Progenitor cell of endocrine pancreas (in vitro differentiated cells): ENCODE measurements around the gene DHX35. TPM values are rescaled to one million over a fixed set of nuclear protein-coding genes. Genes with fewer than 3 reads are reported as not detected.

Source experiments
- DNase-seq: peaks from one replicate; pipeline ENCODE4 v3.0.0; 2021; ENCODE audit warnings: low spot score; ENCODE audit not compliant: unreplicated experiment
- H3K27ac Mint-ChIP-seq: 2 replicates; pipeline ENCODE4 v1.8.0; 2021; ENCODE audit warnings: mild to moderate bottlenecking, moderate library complexity, mixed read lengths
- H3K27me3 Mint-ChIP-seq: 2 replicates; pipeline ENCODE4 v1.8.0; 2021; ENCODE audit warnings: mixed read lengths
- H3K36me3 Mint-ChIP-seq: 2 replicates; pipeline ENCODE4 v1.8.0; 2022; ENCODE audit warnings: mixed read lengths; ENCODE audit not compliant: insufficient read depth
- H3K4me1 Mint-ChIP-seq: 2 replicates; pipeline ENCODE4 v1.8.0; 2021; ENCODE audit warnings: low read depth, mixed read lengths
- H3K4me3 Mint-ChIP-seq: 2 replicates; pipeline ENCODE4 v1.8.0; 2021; ENCODE audit warnings: low read depth, mild to moderate bottlenecking, moderate library complexity, mixed read lengths
- H3K9me3 Mint-ChIP-seq: 2 replicates; pipeline ENCODE4 v1.8.0; 2021; ENCODE audit warnings: low read depth, mixed read lengths
- total RNA-seq: library from RNA; stranded (reverse); gene quantifications from 2 replicates; pipeline ENCODE4 v1.2.1, GENCODE V29; 2021
- TF ChIP-seq, protein P1 (sequence below): fragments of 200-600 bp; sonication (generic); IDR thresholded peaks from one replicate; pipeline ENCODE4 v1.5.0; 2021; ENCODE audit warnings: antibody characterized with exemption, mild to moderate bottlenecking; ENCODE audit not compliant: unreplicated experiment

Gene DHX35
- total RNA-seq, 1 donor from 2014 or later: 14.4 TPM

DNA sequence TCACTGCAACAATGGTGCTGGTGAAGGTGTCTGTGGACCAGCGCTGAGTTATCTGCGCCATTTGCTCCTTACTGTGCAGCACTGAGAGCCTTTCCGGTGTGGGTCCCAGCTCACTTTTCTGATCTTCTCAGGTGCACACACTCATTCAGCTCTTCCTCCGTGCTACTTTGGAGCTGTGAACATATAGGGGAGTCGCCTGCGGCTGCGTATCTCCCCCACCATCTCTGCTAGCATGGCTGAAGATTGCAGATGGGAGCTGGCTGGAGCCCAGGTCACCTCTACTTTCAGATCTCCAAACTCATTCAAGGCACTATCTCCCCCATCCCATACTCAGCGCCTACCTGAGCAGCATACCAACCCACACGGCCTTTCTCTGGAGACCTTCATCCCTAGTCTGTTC, 96.9 kb downstream of the DHX35 start:
- Mint-ChIP-seq H3K27ac (no peak overlapping the region), H3K4me3 (no peak overlapping the region), H3K9me3 (no peaks in the 10 kb centered on the region), H3K4me1 (no peaks in the 10 kb centered on the region), H3K27me3 (peaks cover 21% of the 10 kb centered on the region), H3K36me3 (no peaks in the 10 kb centered on the region)
- TF ChIP-seq, protein P1, sequence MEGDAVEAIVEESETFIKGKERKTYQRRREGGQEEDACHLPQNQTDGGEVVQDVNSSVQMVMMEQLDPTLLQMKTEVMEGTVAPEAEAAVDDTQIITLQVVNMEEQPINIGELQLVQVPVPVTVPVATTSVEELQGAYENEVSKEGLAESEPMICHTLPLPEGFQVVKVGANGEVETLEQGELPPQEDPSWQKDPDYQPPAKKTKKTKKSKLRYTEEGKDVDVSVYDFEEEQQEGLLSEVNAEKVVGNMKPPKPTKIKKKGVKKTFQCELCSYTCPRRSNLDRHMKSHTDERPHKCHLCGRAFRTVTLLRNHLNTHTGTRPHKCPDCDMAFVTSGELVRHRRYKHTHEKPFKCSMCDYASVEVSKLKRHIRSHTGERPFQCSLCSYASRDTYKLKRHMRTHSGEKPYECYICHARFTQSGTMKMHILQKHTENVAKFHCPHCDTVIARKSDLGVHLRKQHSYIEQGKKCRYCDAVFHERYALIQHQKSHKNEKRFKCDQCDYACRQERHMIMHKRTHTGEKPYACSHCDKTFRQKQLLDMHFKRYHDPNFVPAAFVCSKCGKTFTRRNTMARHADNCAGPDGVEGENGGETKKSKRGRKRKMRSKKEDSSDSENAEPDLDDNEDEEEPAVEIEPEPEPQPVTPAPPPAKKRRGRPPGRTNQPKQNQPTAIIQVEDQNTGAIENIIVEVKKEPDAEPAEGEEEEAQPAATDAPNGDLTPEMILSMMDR: no peak
- DNase-seq: no peak

DNA sequence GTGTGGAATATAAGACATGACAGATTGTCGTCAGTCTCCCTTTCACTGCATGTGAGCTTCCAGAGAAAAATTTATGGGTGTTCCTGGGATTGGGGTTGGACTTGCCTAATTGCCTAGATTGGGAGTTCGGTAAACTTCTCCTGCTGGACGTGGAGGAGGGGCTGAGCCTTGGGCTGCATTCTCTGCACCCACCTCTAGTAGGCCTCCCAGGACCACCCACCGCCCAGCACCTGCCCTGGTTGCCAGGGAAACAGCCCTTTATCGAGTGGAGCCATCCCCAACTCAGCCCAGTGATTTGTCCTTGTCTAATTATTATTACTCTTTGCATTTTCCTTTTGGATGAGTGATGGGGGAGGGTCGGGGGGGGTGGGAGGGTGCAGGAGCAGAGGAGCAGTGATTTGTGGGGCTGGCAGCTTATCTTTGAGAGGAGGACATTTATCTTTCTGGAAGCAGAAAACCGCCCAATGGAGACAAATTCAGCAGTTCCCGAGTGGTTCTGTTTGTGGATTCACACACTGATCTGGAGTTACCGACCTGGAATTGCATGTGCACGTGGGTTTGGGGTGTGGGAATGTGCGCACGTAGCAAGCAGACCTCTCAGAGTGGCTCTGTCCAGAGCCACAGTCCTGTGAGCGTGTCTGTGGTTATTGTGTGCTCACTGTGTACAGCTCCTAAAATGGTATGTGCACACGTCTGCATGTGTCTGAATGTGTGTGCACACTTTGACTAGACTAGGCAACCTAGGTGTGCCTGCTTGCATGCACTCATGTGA, 104.5 kb downstream of the DHX35 start:
- H3K9me3 Mint-ChIP-seq: peaks cover 3% of the 10 kb centered on the region
- peak; percentile 31 for DNase-seq

DNA sequence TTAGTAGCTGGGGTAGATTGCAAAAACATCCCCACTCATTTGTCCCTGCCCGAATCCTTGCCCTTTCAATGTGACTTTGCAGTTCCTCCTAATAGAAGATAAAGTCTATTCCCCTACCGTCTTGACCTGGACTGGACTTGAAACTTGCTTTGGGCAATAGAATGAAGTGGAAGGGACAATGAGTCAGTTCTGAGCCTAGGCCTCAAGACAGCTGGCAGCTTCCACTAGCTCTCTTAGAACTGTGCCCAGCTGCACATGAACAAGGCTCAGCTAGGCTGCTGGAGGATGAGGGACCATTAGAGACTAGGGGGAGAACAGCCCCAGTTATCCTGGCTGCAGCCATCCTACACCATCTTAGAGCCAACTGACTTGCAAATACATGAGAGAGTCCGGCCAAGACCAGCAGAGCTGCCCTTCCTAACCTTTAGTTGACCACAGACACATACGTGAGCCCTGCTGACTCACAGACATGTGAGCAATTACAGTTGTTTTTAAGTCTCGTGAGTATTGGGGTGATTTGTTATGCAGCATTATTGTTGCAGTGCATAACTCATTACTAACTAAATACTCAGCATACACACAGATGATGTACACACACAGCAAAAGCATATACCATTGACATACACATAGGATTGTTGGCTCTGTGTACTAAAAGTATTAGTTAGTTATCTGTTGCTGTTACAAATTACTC, 105.5 kb downstream of the DHX35 start:
- H3K9me3 Mint-ChIP-seq: peaks cover 3% of the 10 kb centered on the region
- H3K36me3 Mint-ChIP-seq: no peaks in the 10 kb centered on the region
- TF ChIP-seq, protein P1: no peak
- DNase-seq: no peak
- no peak overlapping the region for H3K27ac Mint-ChIP-seq
- no peak overlapping the region for H3K4me3 Mint-ChIP-seq
- H3K4me1 Mint-ChIP-seq: peaks cover 2% of the 10 kb centered on the region
- H3K27me3 Mint-ChIP-seq: peaks cover 8% of the 10 kb centered on the region

More for the DNA sequence above, 104.5 kb downstream of the DHX35 start:
- H3K4me3 Mint-ChIP-seq: no peak overlapping the region
- TF ChIP-seq, protein P1: peak; percentile 55
- H3K27me3 Mint-ChIP-seq: peaks cover 9% of the 10 kb centered on the region
- no peaks in the 10 kb centered on the region for H3K36me3 Mint-ChIP-seq
- peaks cover 2% of the 10 kb centered on the region for H3K4me1 Mint-ChIP-seq
- no peak overlapping the region for H3K27ac Mint-ChIP-seq

DNA sequence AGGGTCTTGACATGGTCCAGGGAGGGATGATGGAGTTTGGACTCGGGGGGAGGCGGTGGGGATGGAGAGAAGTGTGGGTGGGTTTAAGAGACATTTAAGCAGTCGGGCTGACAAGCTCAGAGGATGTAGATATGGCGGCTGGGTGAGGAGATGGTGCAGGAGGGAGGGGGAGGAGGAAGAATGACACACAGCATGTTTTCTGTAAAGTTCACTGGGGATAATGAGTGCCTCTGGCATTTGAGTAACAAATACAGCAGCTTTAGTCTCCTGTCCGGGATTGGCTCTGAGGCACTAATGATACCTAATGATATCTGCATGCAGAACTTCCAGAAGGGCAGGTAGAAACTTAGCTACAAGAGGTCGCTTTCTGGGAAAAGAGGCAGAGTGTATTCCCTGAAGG, 107.8 kb downstream of the DHX35 start:
- Mint-ChIP-seq H3K27me3 (peaks cover 10% of the 10 kb centered on the region), H3K4me3 (no peak overlapping the region), H3K9me3 (peaks cover 3% of the 10 kb centered on the region), H3K27ac (no peak overlapping the region), H3K4me1 (peaks cover 2% of the 10 kb centered on the region), H3K36me3 (no peaks in the 10 kb centered on the region)
- DNase-seq: no peak
- TF ChIP-seq, protein P1: no peak

DNA sequence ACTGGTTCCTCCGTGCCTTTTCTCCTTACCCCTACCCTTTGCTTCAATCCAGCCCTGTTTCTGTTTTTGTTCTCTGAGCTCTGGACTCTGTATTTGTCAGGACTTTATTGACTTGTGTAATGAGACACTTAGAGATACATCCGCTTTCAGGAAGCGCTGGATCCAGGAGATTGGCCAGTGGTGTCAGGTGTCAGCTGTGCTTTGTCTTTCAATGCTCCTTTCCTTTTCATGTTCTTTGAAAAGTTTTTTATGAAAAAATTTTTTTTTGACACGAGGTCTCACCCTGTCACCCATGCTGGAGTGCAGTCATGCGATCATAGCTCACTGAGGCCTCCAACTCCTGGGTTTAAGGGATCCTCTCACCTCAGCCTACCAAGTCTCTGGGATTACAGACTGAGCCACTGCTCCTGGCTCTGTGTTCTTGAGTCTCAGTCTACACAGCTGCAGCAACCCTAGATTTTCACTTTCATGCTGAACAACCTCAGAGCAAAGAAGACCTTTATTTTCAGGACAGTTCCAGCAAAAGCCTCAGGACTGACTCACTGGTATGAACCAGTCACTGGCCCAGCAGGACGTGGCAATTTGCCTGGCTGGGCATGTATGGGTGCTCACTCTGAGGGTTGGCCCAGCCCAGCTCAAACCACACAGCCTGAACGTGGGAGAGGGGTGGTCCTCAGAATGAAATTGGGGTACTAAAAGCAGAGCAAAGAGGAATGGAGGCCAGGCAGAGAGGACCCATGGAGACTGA, 108.5 kb downstream of the DHX35 start:
- H3K4me3 Mint-ChIP-seq: no peak overlapping the region
- peaks cover 2% of the 10 kb centered on the region for H3K4me1 Mint-ChIP-seq
- TF ChIP-seq, protein P1: no peak
- peaks cover 10% of the 10 kb centered on the region for H3K27me3 Mint-ChIP-seq
- no peak overlapping the region for H3K27ac Mint-ChIP-seq
- peaks cover 3% of the 10 kb centered on the region for H3K9me3 Mint-ChIP-seq
- DNase-seq: no peak
- H3K36me3 Mint-ChIP-seq: no peaks in the 10 kb centered on the region
